GM23338 (cell line): ENCODE measurements around the gene RASL11B. TPM values are rescaled to one million over a fixed set of nuclear protein-coding genes. Genes with fewer than 3 reads are reported as not detected.

Source experiments
- ATAC-seq: fragments of 200-7000 bp; cut with Tn5 transposase; 3 replicates; pipeline ENCODE4 v1.9.1; 2020
- DNase-seq: peaks from one replicate; pipeline ENCODE4 v3.0.0-alpha.2; 2015; ENCODE audit warnings: low spot score
- H2AFZ ChIP-seq: fragments of 200-600 bp; sonication (generic); 2 replicates; pipeline ENCODE4 v1.8.0; 2016; ENCODE audit warnings: antibody characterized with exemption, mild to moderate bottlenecking, moderate library complexity
- H3F3A ChIP-seq: fragments of 200-600 bp; sonication (generic); replicated peaks from 2 replicates; pipeline ENCODE4 v1.8.0; 2017; ENCODE audit warnings: antibody characterized with exemption, mixed run types, low read depth
- H3K27ac ChIP-seq: fragments of 200-600 bp; sonication (generic); 2 replicates; pipeline ENCODE4 v1.6.1; 2016; ENCODE audit warnings: low read depth
- H3K27me3 ChIP-seq: fragments of 200-600 bp; sonication (generic); 2 replicates; pipeline ENCODE4 v1.8.0; 2016; ENCODE audit warnings: mild to moderate bottlenecking, mixed run types, moderate library complexity; ENCODE audit not compliant: insufficient read depth
- H3K36me3 ChIP-seq: fragments of 200-600 bp; sonication (generic); 2 replicates; pipeline ENCODE4 v1.8.0; 2016; ENCODE audit warnings: mild to moderate bottlenecking; ENCODE audit not compliant: insufficient read depth
- H3K4me1 ChIP-seq: fragments of 200-600 bp; sonication (generic); 2 replicates; pipeline ENCODE4 v1.8.0; 2016; ENCODE audit warnings: mild to moderate bottlenecking, moderate library complexity; ENCODE audit not compliant: insufficient read depth
- H3K4me2 ChIP-seq: fragments of 200-600 bp; sonication (generic); 2 replicates; pipeline ENCODE4 v1.7.1; 2017; ENCODE audit warnings: mixed run types
- H3K4me3 ChIP-seq: fragments of 200-600 bp; sonication (generic); 2 replicates; pipeline ENCODE4 v1.6.1; 2016; ENCODE audit warnings: mixed run types
- H3K79me2 ChIP-seq: fragments of 200-600 bp; sonication (generic); replicated peaks from 2 replicates; pipeline ENCODE4 v1.8.0; 2017; ENCODE audit warnings: mild to moderate bottlenecking; ENCODE audit not compliant: insufficient read depth
- H3K9me2 ChIP-seq: fragments of 200-600 bp; sonication (generic); 2 replicates; pipeline ENCODE4 v1.8.0; 2017; ENCODE audit not compliant: insufficient read depth
- H4K20me1 ChIP-seq: fragments of 200-600 bp; sonication (generic); replicated peaks from 2 replicates; pipeline ENCODE4 v1.8.0; 2017; ENCODE audit warnings: mild to moderate bottlenecking; ENCODE audit not compliant: insufficient read depth
- H3K27ac Mint-ChIP-seq: 2 replicates; pipeline ENCODE4 v1.8.0; 2020; ENCODE audit warnings: inconsistent platforms, mild to moderate bottlenecking, moderate library complexity, mixed read lengths
- H3K27me3 Mint-ChIP-seq: 3 replicates; pipeline ENCODE4 v1.8.0; 2022; ENCODE audit warnings: low read depth, mild to moderate bottlenecking, moderate library complexity, mixed read lengths, inconsistent platforms; ENCODE audit not compliant: insufficient read depth, poor library complexity
- H3K36me3 Mint-ChIP-seq: 3 replicates; pipeline ENCODE4 v1.8.0; 2021; ENCODE audit warnings: low read depth, mild to moderate bottlenecking, inconsistent platforms, moderate library complexity, mixed read lengths
- H3K4me1 Mint-ChIP-seq: 3 replicates; pipeline ENCODE4 v1.8.0; 2020; ENCODE audit warnings: mild to moderate bottlenecking, inconsistent platforms, mixed read lengths
- H3K4me3 Mint-ChIP-seq: 3 replicates; pipeline ENCODE4 v1.8.0; 2021; ENCODE audit warnings: moderate library complexity, mild to moderate bottlenecking, inconsistent platforms, mixed read lengths
- H3K9me3 Mint-ChIP-seq: 3 replicates; pipeline ENCODE4 v1.8.0; 2020; ENCODE audit warnings: moderate library complexity, mild to moderate bottlenecking, inconsistent platforms, mixed read lengths
- CREB1 ChIP-seq: fragments of 250-450 bp; sonication (Bioruptor Pico); IDR thresholded peaks from 2 replicates; pipeline ENCODE4 v1.5.0; 2020; ENCODE audit warnings: low read depth, mild to moderate bottlenecking, moderate library complexity
- EZH2 ChIP-seq: fragments of 200-600 bp; sonication (generic); IDR thresholded peaks from one replicate; pipeline ENCODE4 v1.8.0; 2017; ENCODE audit warnings: antibody characterized with exemption, mild to moderate bottlenecking, low read depth; ENCODE audit not compliant: unreplicated experiment
- EZH2phosphoT487 ChIP-seq: fragments of 200-600 bp; sonication (generic); IDR thresholded peaks from one replicate; pipeline ENCODE4 v1.8.1; 2018; ENCODE audit warnings: antibody characterized with exemption; ENCODE audit not compliant: unreplicated experiment
- JUNB ChIP-seq: IDR thresholded peaks from one replicate; pipeline ENCODE4 v1.6.1; 2016; ENCODE audit warnings: antibody characterized with exemption; ENCODE audit not compliant: unreplicated experiment
- NANOG ChIP-seq: IDR thresholded peaks from 2 replicates; pipeline ENCODE4 v1.6.1; 2016; ENCODE audit warnings: antibody characterized with exemption, borderline replicate concordance
- POLR2AphosphoS5 ChIP-seq: IDR thresholded peaks from 2 replicates; pipeline ENCODE4 v1.6.1; 2016; ENCODE audit warnings: antibody characterized with exemption, low read depth
- STAT1 ChIP-seq: IDR thresholded peaks from one replicate; pipeline ENCODE4 v1.6.1; 2016; ENCODE audit warnings: antibody characterized with exemption; ENCODE audit not compliant: unreplicated experiment
- ZNF114 ChIP-seq: fragments of 250-450 bp; sonication (Bioruptor Pico); IDR thresholded peaks from 2 replicates; pipeline ENCODE4 v1.5.0; 2020; ENCODE audit warnings: mild to moderate bottlenecking, moderate library complexity
- ZNF331 ChIP-seq: fragments of 250-450 bp; sonication (Bioruptor Pico); IDR thresholded peaks from 2 replicates; pipeline ENCODE4 v1.5.0; 2020; ENCODE audit warnings: low read depth, mild to moderate bottlenecking, moderate library complexity
- polyA plus RNA-seq: library from polyadenylated mRNA; unstranded; fragments of >200 nt; fragmentation: Nextera tagmentation; extraction: Ambion mirVana; gene quantifications from 2 replicates; pipeline ENCODE4 v1.2.1, GENCODE V29; 2016
- total RNA-seq: library from RNA; depleted of rRNA; stranded (reverse); fragments of >200 nt; shearing (Covaris generic); gene quantifications from 2 replicates; pipeline ENCODE4 v1.2.3, GENCODE V29; 2014
- TF ChIP-seq, protein P1 (sequence below), 2 experiments: fragments of 200-600 bp in 1 of 2; sonication (generic) in 1 of 2; conservative IDR thresholded peaks; 2 replicates each; pipeline versions ENCODE4 v1.5.1 to v1.6.1; 2016 to 2017; ENCODE audit warnings: antibody characterized with exemption in 2 of 2, low read depth in 2 of 2, mild to moderate bottlenecking in 2 of 2, moderate library complexity in 1 of 2
- TF ChIP-seq, protein P2 (sequence below): IDR thresholded peaks from one replicate; pipeline ENCODE4 v1.6.1; 2018; ENCODE audit warnings: antibody characterized with exemption; ENCODE audit not compliant: unreplicated experiment
- TF ChIP-seq, protein P3 (sequence below): fragments of 250-450 bp; sonication (Bioruptor Pico); IDR thresholded peaks from 2 replicates; pipeline ENCODE4 v1.5.0; 2020; ENCODE audit warnings: mild to moderate bottlenecking, moderate library complexity
- TF ChIP-seq, protein P4 (sequence below): IDR thresholded peaks from 2 replicates; pipeline ENCODE4 v1.6.1; 2016; ENCODE audit warnings: antibody characterized with exemption

RASL11B gene
- total and polyA plus RNA-seq, 2 experiments from 2014 or later: 69.7 to 100.0 TPM

DNA sequence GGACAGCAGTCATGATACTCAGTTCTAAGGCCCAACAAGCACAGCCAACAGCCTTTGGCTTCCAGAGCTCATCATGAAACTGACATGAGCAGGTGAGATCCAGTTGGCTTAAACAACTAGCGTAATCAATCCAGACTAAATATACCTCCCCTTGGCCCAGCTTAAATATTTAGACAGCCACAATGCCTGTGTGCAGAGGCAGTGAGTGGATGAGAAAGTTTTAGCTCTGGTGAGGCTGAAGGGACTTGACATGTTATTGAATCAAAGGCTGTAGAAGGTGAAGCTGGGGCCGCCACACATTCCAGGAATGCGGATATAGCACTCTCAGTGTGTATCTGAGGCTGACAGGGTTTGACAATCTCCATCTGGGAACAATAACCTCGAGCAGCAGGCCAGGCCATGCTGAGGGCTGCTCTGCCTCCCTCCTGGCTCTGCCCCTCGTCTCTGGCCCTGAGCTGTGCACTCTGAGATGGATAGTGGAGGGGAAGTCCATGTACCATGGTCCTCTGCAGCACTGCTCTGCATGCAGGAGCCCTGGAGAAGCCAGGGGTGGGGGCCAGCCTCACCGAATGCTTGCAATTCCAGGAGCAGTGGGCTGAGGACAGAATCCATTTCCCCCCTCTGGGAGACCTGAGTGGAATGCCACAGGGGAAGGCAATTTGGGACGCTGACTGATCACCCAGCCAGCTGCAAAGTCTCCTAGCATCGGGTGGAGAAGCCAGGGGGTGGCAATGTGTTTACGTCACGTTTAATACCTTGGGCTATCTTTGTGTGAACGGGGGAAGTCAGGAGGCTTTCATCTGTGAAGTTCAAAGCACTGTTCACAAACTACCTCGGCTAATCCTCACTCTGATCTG lies 37.3 kb upstream of the RASL11B start:
- H3K79me2 ChIP-seq: no peaks in the 10 kb centered on the region
- ATAC-seq: no peak
- no peak overlapping the region for H3K4me3 ChIP-seq
- H4K20me1 ChIP-seq: no peaks in the 10 kb centered on the region
- H3K27me3 ChIP-seq: no peaks in the 10 kb centered on the region
- no peak for TF ChIP-seq ZNF331 (CRISPR knock-in tag)
- TF ChIP-seq STAT1: no peak
- no peak for TF ChIP-seq EZH2
- TF ChIP-seq, protein P1, sequence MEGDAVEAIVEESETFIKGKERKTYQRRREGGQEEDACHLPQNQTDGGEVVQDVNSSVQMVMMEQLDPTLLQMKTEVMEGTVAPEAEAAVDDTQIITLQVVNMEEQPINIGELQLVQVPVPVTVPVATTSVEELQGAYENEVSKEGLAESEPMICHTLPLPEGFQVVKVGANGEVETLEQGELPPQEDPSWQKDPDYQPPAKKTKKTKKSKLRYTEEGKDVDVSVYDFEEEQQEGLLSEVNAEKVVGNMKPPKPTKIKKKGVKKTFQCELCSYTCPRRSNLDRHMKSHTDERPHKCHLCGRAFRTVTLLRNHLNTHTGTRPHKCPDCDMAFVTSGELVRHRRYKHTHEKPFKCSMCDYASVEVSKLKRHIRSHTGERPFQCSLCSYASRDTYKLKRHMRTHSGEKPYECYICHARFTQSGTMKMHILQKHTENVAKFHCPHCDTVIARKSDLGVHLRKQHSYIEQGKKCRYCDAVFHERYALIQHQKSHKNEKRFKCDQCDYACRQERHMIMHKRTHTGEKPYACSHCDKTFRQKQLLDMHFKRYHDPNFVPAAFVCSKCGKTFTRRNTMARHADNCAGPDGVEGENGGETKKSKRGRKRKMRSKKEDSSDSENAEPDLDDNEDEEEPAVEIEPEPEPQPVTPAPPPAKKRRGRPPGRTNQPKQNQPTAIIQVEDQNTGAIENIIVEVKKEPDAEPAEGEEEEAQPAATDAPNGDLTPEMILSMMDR (conservative IDR thresholded peaks at IDR 0.05; ENCODE audit: low read depth in 2 of 2): no peak
- TF ChIP-seq, protein P2, sequence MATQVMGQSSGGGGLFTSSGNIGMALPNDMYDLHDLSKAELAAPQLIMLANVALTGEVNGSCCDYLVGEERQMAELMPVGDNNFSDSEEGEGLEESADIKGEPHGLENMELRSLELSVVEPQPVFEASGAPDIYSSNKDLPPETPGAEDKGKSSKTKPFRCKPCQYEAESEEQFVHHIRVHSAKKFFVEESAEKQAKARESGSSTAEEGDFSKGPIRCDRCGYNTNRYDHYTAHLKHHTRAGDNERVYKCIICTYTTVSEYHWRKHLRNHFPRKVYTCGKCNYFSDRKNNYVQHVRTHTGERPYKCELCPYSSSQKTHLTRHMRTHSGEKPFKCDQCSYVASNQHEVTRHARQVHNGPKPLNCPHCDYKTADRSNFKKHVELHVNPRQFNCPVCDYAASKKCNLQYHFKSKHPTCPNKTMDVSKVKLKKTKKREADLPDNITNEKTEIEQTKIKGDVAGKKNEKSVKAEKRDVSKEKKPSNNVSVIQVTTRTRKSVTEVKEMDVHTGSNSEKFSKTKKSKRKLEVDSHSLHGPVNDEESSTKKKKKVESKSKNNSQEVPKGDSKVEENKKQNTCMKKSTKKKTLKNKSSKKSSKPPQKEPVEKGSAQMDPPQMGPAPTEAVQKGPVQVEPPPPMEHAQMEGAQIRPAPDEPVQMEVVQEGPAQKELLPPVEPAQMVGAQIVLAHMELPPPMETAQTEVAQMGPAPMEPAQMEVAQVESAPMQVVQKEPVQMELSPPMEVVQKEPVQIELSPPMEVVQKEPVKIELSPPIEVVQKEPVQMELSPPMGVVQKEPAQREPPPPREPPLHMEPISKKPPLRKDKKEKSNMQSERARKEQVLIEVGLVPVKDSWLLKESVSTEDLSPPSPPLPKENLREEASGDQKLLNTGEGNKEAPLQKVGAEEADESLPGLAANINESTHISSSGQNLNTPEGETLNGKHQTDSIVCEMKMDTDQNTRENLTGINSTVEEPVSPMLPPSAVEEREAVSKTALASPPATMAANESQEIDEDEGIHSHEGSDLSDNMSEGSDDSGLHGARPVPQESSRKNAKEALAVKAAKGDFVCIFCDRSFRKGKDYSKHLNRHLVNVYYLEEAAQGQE: no peak
- no peak for TF ChIP-seq JUNB
- no peak for TF ChIP-seq POLR2AphosphoS5
- no peak for TF ChIP-seq EZH2phosphoT487
- TF ChIP-seq CREB1: no peak
- TF ChIP-seq ZNF114 (CRISPR knock-in tag): no peak
- TF ChIP-seq, protein P3, sequence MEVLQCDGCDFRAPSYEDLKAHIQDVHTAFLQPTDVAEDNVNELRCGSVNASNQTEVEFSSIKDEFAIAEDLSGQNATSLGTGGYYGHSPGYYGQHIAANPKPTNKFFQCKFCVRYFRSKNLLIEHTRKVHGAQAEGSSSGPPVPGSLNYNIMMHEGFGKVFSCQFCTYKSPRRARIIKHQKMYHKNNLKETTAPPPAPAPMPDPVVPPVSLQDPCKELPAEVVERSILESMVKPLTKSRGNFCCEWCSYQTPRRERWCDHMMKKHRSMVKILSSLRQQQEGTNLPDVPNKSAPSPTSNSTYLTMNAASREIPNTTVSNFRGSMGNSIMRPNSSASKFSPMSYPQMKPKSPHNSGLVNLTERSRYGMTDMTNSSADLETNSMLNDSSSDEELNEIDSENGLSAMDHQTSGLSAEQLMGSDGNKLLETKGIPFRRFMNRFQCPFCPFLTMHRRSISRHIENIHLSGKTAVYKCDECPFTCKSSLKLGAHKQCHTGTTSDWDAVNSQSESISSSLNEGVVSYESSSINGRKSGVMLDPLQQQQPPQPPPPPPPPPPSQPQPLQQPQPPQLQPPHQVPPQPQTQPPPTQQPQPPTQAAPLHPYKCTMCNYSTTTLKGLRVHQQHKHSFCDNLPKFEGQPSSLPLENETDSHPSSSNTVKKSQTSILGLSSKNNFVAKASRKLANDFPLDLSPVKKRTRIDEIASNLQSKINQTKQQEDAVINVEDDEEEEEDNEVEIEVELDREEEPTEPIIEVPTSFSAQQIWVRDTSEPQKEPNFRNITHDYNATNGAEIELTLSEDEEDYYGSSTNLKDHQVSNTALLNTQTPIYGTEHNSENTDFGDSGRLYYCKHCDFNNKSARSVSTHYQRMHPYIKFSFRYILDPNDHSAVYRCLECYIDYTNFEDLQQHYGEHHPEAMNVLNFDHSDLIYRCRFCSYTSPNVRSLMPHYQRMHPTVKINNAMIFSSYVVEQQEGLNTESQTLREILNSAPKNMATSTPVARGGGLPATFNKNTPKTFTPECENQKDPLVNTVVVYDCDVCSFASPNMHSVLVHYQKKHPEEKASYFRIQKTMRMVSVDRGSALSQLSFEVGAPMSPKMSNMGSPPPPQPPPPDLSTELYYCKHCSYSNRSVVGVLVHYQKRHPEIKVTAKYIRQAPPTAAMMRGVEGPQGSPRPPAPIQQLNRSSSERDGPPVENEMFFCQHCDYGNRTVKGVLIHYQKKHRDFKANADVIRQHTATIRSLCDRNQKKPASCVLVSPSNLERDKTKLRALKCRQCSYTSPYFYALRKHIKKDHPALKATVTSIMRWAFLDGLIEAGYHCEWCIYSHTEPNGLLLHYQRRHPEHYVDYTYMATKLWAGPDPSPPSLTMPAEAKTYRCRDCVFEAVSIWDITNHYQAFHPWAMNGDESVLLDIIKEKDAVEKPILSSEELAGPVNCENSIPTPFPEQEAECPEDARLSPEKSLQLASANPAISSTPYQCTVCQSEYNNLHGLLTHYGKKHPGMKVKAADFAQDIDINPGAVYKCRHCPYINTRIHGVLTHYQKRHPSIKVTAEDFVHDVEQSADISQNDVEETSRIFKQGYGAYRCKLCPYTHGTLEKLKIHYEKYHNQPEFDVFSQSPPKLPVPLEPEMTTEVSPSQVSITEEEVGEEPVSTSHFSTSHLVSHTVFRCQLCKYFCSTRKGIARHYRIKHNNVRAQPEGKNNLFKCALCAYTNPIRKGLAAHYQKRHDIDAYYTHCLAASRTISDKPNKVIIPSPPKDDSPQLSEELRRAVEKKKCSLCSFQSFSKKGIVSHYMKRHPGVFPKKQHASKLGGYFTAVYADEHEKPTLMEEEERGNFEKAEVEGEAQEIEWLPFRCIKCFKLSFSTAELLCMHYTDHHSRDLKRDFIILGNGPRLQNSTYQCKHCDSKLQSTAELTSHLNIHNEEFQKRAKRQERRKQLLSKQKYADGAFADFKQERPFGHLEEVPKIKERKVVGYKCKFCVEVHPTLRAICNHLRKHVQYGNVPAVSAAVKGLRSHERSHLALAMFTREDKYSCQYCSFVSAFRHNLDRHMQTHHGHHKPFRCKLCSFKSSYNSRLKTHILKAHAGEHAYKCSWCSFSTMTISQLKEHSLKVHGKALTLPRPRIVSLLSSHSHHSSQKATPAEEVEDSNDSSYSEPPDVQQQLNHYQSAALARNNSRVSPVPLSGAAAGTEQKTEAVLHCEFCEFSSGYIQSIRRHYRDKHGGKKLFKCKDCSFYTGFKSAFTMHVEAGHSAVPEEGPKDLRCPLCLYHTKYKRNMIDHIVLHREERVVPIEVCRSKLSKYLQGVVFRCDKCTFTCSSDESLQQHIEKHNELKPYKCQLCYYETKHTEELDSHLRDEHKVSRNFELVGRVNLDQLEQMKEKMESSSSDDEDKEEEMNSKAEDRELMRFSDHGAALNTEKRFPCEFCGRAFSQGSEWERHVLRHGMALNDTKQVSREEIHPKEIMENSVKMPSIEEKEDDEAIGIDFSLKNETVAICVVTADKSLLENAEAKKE: no peak
- TF ChIP-seq, protein P4, sequence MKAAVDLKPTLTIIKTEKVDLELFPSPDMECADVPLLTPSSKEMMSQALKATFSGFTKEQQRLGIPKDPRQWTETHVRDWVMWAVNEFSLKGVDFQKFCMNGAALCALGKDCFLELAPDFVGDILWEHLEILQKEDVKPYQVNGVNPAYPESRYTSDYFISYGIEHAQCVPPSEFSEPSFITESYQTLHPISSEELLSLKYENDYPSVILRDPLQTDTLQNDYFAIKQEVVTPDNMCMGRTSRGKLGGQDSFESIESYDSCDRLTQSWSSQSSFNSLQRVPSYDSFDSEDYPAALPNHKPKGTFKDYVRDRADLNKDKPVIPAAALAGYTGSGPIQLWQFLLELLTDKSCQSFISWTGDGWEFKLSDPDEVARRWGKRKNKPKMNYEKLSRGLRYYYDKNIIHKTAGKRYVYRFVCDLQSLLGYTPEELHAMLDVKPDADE: no peak
- TF ChIP-seq NANOG: no peak
- H3K9me3 Mint-ChIP-seq: peaks cover 14% of the 10 kb centered on the region
- peaks cover 29% of the 10 kb centered on the region; the same call in 1 of the 2 replicates for H3K9me2 ChIP-seq
- no peak overlapping the region for H3K4me3 Mint-ChIP-seq
- H3F3A ChIP-seq: no peaks in the 10 kb centered on the region
- no peak overlapping the region for H3K27ac Mint-ChIP-seq
- no peak for DNase-seq
- no peak overlapping the region for H3K27ac ChIP-seq
- no peak overlapping the region for H3K4me2 ChIP-seq
- H3K4me1 Mint-ChIP-seq: no peaks in the 10 kb centered on the region; the same call in 2 of the 3 replicates
- H3K4me1 ChIP-seq: no peaks in the 10 kb centered on the region
- peak overlapping the region; percentile 72; the same call in 1 of the 2 replicates for H2AFZ ChIP-seq
- no peaks in the 10 kb centered on the region for H3K36me3 ChIP-seq
- H3K36me3 Mint-ChIP-seq: peaks cover 12% of the 10 kb centered on the region; the same call in 2 of the 3 replicates
- H3K27me3 Mint-ChIP-seq: peaks cover 4% of the 10 kb centered on the region
